Measurements from ENCODE around the gene RNF213.

GRCh38 chr17:80371196-80371595 is 110.5 kb downstream of the RNF213 start:
- TF ChIP-seq CTCF (tag by site-specific recombination; IDR thresholded peaks at IDR 0.05) (no peak), ZNF112 (tag by site-specific recombination; IDR thresholded peaks at IDR 0.05) (no peak), ZNF747 (tag by site-specific recombination; IDR thresholded peaks at IDR 0.05) (no peak), ZNF341 (tag by site-specific recombination; IDR thresholded peaks at IDR 0.05; ENCODE audit: low read depth) (no peak), YY1 (tag by site-specific recombination; IDR thresholded peaks at IDR 0.05) (no peak), ZFP37 (tag by site-specific recombination; IDR thresholded peaks at IDR 0.05) (no peak), ZNF48 (tag by site-specific recombination; IDR thresholded peaks at IDR 0.05) (no peak), PRDM4 (tag by site-specific recombination; IDR thresholded peaks at IDR 0.05) (no peak), PATZ1 (tag by site-specific recombination; IDR thresholded peaks at IDR 0.05) (no peak), HOXD13 (CRISPR knock-in tag; IDR thresholded peaks at IDR 0.05; ENCODE audit: borderline replicate concordance) (no peak), ZNF24 (tag by site-specific recombination; IDR thresholded peaks at IDR 0.05) (no peak), GFI1B (tag by site-specific recombination; IDR thresholded peaks at IDR 0.05) (no peak)

All from HEK293 (cell line).